GM20431 (cell line): ENCODE data around the gene PAAF1.
"Not testable (repeated sequence)": the region's sequence is repeated elsewhere in the genome, so short reads cannot be mapped to it uniquely, and the experiment has no call there.

Experiments
- in situ Hi-C: fragments of 300-500 bp; cut with MseI, MboI; formaldehyde crosslinking; loops from one replicate; pipeline ENCODE4 v1.15.0; 2020; ENCODE audit warnings: low sequenced_read_pairs; ENCODE audit not compliant: unreplicated experiment

PAAF1 gene

DNA sequence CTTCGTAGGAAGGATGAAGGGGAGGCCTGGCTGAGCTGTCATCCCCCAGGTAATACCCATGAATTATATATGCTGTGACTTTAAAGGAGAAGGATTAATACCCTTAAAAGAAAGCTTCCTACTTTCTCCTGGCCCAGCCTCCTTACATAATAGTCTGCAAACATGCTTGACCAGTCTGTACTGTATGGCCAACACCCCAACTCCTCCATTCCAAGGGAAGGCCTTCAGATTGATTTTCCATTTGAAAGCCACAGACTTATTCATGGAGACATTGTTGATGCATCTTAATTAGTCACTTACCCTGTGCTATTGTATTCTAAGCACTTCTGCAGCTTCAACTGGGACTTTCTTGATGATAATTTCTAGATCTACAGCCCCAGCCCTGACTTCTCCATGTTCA lies 2.0 kb downstream of the PAAF1 start:
- in situ Hi-C loops = no loop called here

DNA sequence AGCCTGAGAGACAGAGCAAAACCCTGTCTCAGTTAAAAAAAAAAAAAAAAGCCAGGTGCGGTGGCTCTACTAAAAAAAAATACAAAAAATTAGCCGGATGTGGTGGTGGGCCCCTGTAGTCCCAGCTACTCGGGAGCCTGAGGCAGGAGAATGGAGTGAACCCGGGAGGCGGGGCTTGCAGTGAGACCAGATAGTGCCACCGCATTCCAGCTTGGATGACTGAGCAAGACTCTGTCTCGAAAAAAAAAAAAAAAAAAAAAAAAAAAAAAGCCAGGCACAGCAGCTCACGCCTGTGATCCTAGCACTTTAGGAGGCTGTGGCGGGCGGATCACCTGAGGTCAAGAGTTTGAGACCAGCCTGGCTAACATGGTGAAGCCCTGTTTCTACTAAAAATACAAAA lies 3.6 kb downstream of the PAAF1 start:
- in situ Hi-C loops = not testable (repeated sequence)

GRCh38 chr11:73883856-73884255 lies 7.1 kb downstream of the PAAF1 start:
- in situ Hi-C loops = no loop called here

DNA sequence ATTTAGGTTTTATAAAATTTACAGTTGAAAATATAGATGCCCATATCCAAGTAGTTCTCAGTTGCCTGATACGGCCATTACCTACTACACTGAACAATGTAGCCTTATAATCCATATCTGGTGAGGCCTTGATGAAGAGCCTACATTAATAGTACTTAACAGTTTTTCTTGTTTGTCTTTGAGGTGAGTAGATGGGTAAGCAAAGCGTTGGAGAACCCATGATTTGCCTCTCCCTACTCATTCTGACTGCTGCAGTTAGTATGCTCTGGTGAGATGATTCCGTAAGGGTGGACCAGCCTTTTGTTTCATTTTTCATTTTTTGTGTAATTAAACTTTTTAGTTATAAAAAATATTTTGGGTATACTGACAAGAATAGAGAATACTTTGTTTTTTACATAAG lies 11.4 kb downstream of the PAAF1 start:
- in situ Hi-C loops = no loop called here

GRCh38 chr11:73889019-73889418 lies 12.2 kb downstream of the PAAF1 start:
- in situ Hi-C loops = no loop called here

GRCh38 chr11:73889536-73889935 lies 12.7 kb downstream of the PAAF1 start:
- in situ Hi-C loops = no loop called here

DNA sequence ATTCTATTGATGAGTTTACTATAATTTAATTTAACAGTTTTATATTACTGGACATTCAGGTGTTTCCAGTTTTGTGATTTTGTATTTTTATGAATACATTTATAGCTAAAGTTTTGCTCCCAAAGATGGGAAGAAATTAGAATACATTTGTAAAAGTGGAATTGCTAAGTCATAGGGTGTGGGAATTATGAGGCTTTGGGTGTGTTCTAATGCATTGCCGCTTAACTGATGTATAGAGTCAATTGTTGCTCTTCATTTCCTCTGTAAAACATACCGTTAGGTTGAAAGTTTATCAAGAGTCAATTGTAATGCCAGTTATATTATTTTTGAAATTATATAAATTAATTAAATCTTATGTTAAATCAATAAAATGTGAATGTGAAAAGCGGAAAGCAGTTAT lies 16.2 kb downstream of the PAAF1 start:
- in situ Hi-C loops = no loop called here

- in situ Hi-C loops = no loop called here
These were observed 18.0 kb downstream of the PAAF1 start for GRCh38 chr11:73894725-73895335.

GRCh38 chr11:73902303-73902702 lies 25.5 kb downstream of the PAAF1 start:
- in situ Hi-C loops = no loop called here

GRCh38 chr11:73907191-73907590 lies 30.4 kb downstream of the PAAF1 start:
- in situ Hi-C loops = no loop called here

DNA sequence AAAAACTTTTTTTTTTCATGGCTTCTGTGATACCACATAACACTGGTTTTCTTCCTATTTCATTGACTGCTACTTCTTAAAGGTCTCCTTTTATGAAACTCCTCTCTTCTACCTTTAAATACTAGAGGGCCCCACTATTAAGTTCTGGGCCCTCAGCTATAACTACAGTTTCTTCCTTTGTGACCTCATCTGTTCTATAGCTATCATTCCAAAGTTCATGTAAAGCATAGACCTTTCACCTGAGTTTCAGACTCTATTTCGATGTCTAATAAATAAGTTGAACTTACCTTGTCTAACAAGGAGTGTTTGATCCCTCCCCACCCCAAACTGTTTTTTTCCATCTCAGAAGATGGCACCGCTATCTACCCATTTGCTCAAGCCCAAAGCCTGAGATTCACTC lies 35.2 kb downstream of the PAAF1 start:
- in situ Hi-C loops = no loop called here

DNA sequence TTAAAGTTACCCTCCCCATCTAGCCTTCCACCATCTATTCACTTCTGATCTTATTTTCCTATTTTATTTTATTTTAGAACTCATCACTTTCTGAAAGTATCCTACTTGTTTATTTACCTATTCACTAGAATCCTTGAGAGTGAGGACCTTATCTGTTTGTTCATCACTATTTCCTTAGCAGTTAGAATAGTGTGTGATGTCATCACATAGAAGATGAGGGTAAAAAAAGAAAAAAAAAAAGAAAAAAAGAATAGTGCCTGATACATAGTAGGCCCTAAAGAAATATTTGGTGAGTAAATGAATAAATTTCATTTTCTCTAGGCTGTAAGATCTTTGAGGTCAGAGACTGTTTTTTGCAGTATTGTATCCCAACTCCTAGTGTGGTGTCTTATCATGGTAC lies 36.7 kb downstream of the PAAF1 start:
- in situ Hi-C loops = no loop called here

DNA sequence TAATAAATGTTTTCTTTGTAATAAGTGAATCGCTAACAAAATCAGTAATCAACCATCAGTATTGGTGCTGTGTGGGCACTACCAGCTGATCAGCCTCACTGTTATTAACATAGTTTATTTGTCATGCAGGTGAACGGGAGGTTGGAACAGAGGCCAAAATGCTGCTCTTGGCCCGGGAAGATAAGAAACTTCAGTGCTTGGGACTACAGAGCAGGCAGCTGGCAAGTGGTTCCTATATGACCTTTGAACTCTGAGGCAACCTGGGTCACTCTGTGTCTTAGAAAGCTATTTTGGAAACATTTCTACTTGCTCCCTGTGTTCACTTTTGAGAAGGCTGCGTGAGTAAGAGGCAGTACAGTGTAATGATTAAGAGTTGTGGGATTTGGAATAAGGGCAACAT lies 37.5 kb downstream of the PAAF1 start:
- in situ Hi-C loops = no loop called here

DNA sequence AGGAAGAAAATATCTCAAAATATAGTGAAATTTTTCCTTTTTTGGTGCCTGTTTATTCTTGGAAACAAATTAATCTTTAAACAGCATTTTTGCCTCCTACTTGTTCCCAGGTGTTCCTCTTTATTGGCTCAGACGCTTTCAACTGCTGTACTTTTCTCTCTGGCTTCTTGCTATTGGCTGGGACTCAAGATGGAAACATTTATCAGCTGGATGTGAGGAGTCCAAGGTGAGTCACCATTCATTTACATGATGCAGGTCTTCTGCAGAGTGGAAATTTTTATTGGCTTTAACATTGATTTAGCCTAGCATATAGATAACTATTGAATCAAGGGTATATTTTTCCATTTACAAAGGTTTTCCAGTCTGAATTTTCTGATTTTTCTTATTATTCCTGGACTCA lies 39.6 kb downstream of the PAAF1 start:
- in situ Hi-C loops = no loop called here

GRCh38 chr11:73921180-73921579 lies 44.4 kb downstream of the PAAF1 start:
- in situ Hi-C loops = no loop called here

- in situ Hi-C loops = no loop called here
These were observed 52.6 kb downstream of the PAAF1 start for GRCh38 chr11:73929388-73929787.

GRCh38 chr11:73931039-73931645 lies 54.3 kb downstream of the PAAF1 start:
- in situ Hi-C loops = no loop called here

GRCh38 chr11:73931951-73932350 lies 55.2 kb downstream of the PAAF1 start:
- in situ Hi-C loops = no loop called here

DNA sequence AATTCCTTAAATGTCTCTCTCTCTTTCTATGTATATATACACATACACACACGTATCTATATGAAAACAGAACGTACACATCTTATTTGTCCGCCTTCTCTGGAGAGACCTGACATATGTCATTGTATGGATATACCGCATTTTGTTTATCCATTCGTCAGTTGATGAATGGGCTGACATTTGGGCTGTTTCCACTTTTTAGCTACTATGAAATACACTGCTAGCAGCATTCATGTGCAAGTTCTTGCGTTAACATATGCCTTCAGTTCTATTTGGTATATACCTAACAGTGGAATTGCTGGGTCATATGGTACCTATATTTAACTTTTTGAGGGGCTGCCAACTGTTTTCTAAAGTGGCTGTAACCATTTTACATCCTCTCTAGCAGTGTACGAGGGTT lies 56.0 kb downstream of the PAAF1 start:
- in situ Hi-C loops = no loop called here

GRCh38 chr11:73936047-73936446 lies 59.2 kb downstream of the PAAF1 start:
- in situ Hi-C loops = not testable (repeated sequence)

- in situ Hi-C loops = no loop called here
These were observed 62.3 kb downstream of the PAAF1 start for GRCh38 chr11:73939096-73939495.
